Endothelial cell (in vitro differentiated cells): ENCODE measurements around the gene STX10. TPM values are rescaled to one million over a fixed set of nuclear protein-coding genes. Genes with fewer than 3 reads are reported as not detected.

Experiments
- DNase-seq: peaks from one replicate; pipeline ENCODE4 v3.0.0; 2021; ENCODE audit warnings: low spot score
- H3K27ac Mint-ChIP-seq: one replicate; pipeline ENCODE4 v1.8.0; 2021; ENCODE audit warnings: mixed read lengths, inconsistent platforms; ENCODE audit not compliant: unreplicated experiment
- H3K27me3 Mint-ChIP-seq: one replicate; pipeline ENCODE4 v1.8.0; 2021; ENCODE audit warnings: mild to moderate bottlenecking, moderate library complexity, mixed read lengths, inconsistent platforms; ENCODE audit not compliant: unreplicated experiment
- H3K36me3 Mint-ChIP-seq: one replicate; pipeline ENCODE4 v1.8.0; 2021; ENCODE audit warnings: mild to moderate bottlenecking, low read depth, mixed read lengths, inconsistent platforms; ENCODE audit not compliant: unreplicated experiment
- H3K4me1 Mint-ChIP-seq: one replicate; pipeline ENCODE4 v1.8.0; 2021; ENCODE audit warnings: mild to moderate bottlenecking, mixed read lengths, inconsistent platforms; ENCODE audit not compliant: unreplicated experiment
- H3K4me3 Mint-ChIP-seq: one replicate; pipeline ENCODE4 v1.8.0; 2021; ENCODE audit warnings: mild to moderate bottlenecking, mixed read lengths, inconsistent platforms; ENCODE audit not compliant: unreplicated experiment
- H3K9me3 Mint-ChIP-seq: one replicate; pipeline ENCODE4 v1.8.0; 2021; ENCODE audit warnings: mixed read lengths, inconsistent platforms; ENCODE audit not compliant: unreplicated experiment
- CTCF ChIP-seq: fragments of 200-600 bp; sonication (generic); IDR thresholded peaks from one replicate; pipeline ENCODE4 v1.5.0; 2021; ENCODE audit warnings: antibody characterized with exemption; ENCODE audit not compliant: unreplicated experiment
- total RNA-seq: library from RNA; stranded (reverse); fragmentation: NEBNext Ultra II Directional; extraction: Animal tissue kit (Norgen Biotek cat#: 25700); gene quantifications from one replicate; pipeline ENCODE4 v1.2.1, GENCODE V29; 2021; ENCODE audit not compliant: unreplicated experiment

STX10 gene
- total RNA-seq, 1 donor from 2014 or later: 31.8 TPM

DNA sequence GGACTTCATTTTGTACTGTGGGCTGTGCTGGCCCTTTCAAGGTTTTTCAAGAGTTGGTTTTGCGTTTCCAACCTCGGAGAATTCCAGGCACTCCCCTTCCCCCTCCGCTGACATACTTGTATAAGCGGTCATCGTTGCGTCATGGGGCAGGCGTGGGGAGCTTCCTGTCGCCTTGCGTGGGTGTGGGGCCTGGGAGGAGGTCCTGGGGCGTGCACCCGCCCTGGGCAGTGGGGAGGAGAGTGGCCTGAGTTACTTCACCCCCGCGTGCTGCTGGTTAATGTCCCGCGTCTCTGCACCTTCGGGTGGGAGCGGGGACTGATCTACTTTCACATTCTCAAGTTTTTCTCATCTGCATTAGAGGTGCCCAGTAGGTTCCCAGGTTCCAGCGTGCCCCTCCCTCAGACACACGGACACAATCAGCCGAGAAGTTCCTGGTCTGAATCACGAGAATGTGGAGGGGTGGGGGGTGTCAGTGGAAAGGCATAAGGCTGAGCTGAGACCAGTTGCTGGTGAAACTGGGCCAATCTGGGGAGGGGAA lies 4.1 kb upstream of the STX10 start:
- no peak for TF ChIP-seq CTCF
- Mint-ChIP-seq H3K27ac (peak overlapping the region; percentile 100), H3K4me1 (peaks cover 48% of the 10 kb centered on the region), H3K4me3 (peak overlapping the region; percentile 100), H3K27me3 (peaks cover 30% of the 10 kb centered on the region), H3K36me3 (peaks cover 28% of the 10 kb centered on the region), H3K9me3 (no peaks in the 10 kb centered on the region)
- peak; percentile 26 for DNase-seq

DNA sequence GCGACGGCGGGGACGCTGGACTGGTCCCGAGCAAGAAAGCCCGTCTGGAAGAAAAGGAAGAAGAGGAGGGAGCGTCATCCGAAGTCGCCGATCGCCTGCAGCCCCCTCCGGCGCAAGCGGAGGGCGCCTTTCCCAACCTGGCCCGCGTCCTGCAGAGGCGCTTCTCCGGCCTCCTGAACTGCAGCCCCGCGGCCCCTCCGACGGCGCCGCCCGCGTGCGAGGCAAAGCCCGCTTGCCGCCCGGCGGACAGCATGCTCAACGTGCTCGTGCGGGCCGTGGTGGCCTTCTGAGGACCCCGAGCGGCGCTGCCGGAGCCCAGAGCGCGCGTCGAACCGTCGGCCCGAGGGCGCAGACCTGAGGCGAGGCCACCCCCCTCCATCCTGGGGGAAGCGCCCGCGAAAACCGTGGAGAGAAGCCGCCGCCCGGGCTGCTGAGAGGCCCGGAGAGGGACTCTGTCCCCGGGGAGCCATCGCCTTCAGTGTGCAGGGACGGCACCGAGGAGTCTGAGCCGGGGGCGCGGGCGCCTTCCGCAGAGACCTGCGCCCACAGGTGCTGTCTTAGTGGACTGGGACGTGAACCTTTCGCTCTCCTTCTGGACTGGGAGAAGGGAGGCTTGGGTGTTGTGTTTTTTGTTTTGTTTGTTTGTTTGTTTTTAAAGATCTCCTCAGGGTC lies 3.5 kb upstream of the STX10 start:
- H3K27ac Mint-ChIP-seq: peak overlapping the region; percentile 100
- peaks cover 34% of the 10 kb centered on the region for H3K27me3 Mint-ChIP-seq
- H3K36me3 Mint-ChIP-seq: peaks cover 28% of the 10 kb centered on the region
- TF ChIP-seq CTCF: no peak
- peaks cover 49% of the 10 kb centered on the region for H3K4me1 Mint-ChIP-seq
- peak overlapping the region; percentile 100 for H3K4me3 Mint-ChIP-seq
- peak; percentile 49 for DNase-seq
- no peaks in the 10 kb centered on the region for H3K9me3 Mint-ChIP-seq

GRCh38 chr19:13152974-13153568 lies 2.9 kb upstream of the STX10 start:
- Mint-ChIP-seq H3K4me3 (peak overlapping the region; percentile 99), H3K9me3 (no peaks in the 10 kb centered on the region), H3K4me1 (peaks cover 46% of the 10 kb centered on the region), H3K27me3 (peaks cover 34% of the 10 kb centered on the region), H3K36me3 (peaks cover 28% of the 10 kb centered on the region), H3K27ac (peak overlapping the region; percentile 95)
- no peak for TF ChIP-seq CTCF
- peak; percentile 97 for DNase-seq

- DNase-seq: no peak
- peaks cover 31% of the 10 kb centered on the region for H3K27me3 Mint-ChIP-seq
- no peaks in the 10 kb centered on the region for H3K9me3 Mint-ChIP-seq
- TF ChIP-seq CTCF: no peak
- peaks cover 26% of the 10 kb centered on the region for H3K36me3 Mint-ChIP-seq
- H3K4me3 Mint-ChIP-seq: peak overlapping the region; percentile 99
- H3K4me1 Mint-ChIP-seq: peaks cover 42% of the 10 kb centered on the region
- H3K27ac Mint-ChIP-seq: peak overlapping the region; percentile 95
Measured at GRCh38 chr19:13152356-13152973, 2.3 kb upstream of the STX10 start.
